Measurements from ENCODE around the gene IL6. TPM values are rescaled to one million over a fixed set of nuclear protein-coding genes. Genes with fewer than 3 reads are reported as not detected.
"Not testable (repeated sequence)": the region's sequence is repeated elsewhere in the genome, so short reads cannot be mapped to it uniquely, and the experiment has no call there.

The IL6 gene
- 1 to 10 TPM in 2 of 4 donors, under 1 TPM in 1, not detected in 1; 0.19 to 4.9 (median 2.2) TPM for polyA plus RNA-seq
- long read RNA-seq, donor 1: 0 reads
- long read RNA-seq, donor 2: 0 reads
- long read RNA-seq, donor 3: 0 reads
- long read RNA-seq, donor 4: 0 reads
- long read RNA-seq, donor 5: 0 reads
- long read RNA-seq, donor 6: 0 reads
- long read RNA-seq, donor 7, partial matches to known transcripts: 0 of 4 reads
- long read RNA-seq, donor 7, other reads (novel, unspliced or antisense): 0 of 4 reads
- long read RNA-seq, donor 8: 0 reads
- long read RNA-seq, donor 9: 0 reads
- long read RNA-seq, donor 10, partial matches to known transcripts: 1,213 of 1,323 reads
- long read RNA-seq, donor 10, other reads (novel, unspliced or antisense): 110 of 1,323 reads

DNA sequence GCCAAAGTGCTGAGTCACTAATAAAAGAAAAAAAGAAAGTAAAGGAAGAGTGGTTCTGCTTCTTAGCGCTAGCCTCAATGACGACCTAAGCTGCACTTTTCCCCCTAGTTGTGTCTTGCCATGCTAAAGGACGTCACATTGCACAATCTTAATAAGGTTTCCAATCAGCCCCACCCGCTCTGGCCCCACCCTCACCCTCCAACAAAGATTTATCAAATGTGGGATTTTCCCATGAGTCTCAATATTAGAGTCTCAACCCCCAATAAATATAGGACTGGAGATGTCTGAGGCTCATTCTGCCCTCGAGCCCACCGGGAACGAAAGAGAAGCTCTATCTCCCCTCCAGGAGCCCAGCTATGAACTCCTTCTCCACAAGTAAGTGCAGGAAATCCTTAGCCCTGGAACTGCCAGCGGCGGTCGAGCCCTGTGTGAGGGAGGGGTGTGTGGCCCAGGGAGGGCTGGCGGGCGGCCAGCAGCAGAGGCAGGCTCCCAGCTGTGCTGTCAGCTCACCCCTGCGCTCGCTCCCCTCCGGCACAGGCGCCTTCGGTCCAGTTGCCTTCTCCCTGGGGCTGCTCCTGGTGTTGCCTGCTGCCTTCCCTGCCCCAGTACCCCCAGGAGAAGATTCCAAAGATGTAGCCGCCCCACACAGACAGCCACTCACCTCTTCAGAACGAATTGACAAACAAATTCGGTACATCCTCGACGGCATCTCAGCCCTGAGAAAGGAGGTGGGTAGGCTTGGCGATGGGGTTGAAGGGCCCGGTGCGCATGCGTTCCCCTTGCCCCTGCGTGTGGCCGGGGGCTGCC, at the start of gene IL6:
Gene IL6 (plus strand): TSS at position 294 of the 807 bp plus-strand sequence. CDS start 63 bp downstream, at position 357.
- peak within 1 kb of the TSS in 1 of 3 donors; percentile 38 for H3K27ac ChIP-seq (ENCODE audit: low read depth in 1 of 3, low read length in 2 of 3)
- H3K36me3 ChIP-seq (ENCODE audit: control insufficient read depth in 3 of 3, insufficient read depth in 2 of 3, low read depth in 1 of 3, low read length in 3 of 3): no peaks in the 10 kb centered on the region
- H3K27me3 ChIP-seq (ENCODE audit: control insufficient read depth in 3 of 3, insufficient read depth in 3 of 3, low read length in 3 of 3): no peaks in the 10 kb centered on the region
- peaks cover 0 to 9% (median 0%) of the 10 kb centered on the region in 3 donors for H3K4me1 ChIP-seq (ENCODE audit: control insufficient read depth in 3 of 3, insufficient read depth in 2 of 3, low read depth in 1 of 3, low read length in 2 of 3)
- no peak within 1 kb of the TSS for H3K4me3 ChIP-seq (ENCODE audit: low read depth in 1 of 3, low read length in 3 of 3)
- WGBS, 3 donors: 30 to 56% (median 44%) methylated on average over 25 to 28 of the region's 28 CpGs
- DNase-seq (peak in 1 of 2 donors; percentile 38), FAIRE-seq (no peak)
- no peaks in the 10 kb centered on the region for H3K9me3 ChIP-seq (ENCODE audit: control insufficient read depth in 2 of 2, insufficient read depth in 1 of 2, low read depth in 1 of 2, low read length in 1 of 2)

DNA sequence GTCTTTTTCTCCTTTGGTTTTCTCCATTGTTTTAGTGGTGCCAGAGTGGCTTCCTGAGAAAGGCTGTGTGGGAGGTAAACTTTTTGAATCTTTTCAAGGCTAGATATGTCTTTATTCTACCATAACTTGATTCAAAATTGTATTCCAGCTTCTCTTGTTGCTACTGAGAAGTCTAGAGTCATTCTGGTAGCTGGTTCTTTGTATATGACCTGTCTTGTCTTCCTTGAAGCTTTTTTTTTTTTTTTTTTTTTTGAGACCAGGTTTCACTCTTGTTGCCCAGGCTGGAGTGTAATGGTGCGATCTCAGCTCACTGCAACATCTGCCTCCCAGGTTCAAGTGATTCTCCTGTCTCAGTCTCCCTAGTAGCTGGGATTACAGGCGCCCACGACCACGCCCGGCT, 49.7 kb upstream of the IL6 start:
- not testable (repeated sequence) for H3K27ac ChIP-seq (ENCODE audit: low read depth in 1 of 3, low read length in 2 of 3); FAIRE-seq

DNA sequence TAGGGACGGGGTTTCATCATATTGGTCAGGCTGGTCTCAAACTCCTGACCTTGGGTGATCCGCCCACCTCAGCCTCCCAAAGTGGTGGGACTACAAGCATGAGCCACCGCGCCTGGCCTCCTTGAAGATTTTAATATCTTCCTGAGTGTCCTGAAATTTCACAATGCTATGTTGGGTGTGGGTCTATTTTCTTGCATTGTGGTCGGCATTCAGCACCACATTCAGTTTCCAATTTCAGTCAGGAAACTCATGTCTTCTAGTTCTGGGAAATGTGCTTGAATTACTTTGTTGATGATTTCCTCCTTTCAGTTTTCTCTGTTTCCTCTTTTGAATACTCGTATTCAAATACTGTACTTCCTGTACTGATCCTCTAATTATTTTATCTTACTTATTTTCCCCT, 49.3 kb upstream of the IL6 start:
- no peak for DNase-seq
- H3K4me3 ChIP-seq (ENCODE audit: low read depth in 1 of 3, low read length in 3 of 3): no peak overlapping the region
- H3K27me3 ChIP-seq (ENCODE audit: control insufficient read depth in 3 of 3, insufficient read depth in 3 of 3, low read length in 3 of 3): no peaks in the 10 kb centered on the region
- no peaks in the 10 kb centered on the region for H3K36me3 ChIP-seq (ENCODE audit: control insufficient read depth in 3 of 3, insufficient read depth in 2 of 3, low read depth in 1 of 3, low read length in 3 of 3)
- H3K9me3 ChIP-seq (ENCODE audit: control insufficient read depth in 2 of 2, insufficient read depth in 1 of 2, low read depth in 1 of 2, low read length in 1 of 2): peaks cover 0 to 2% of the 10 kb centered on the region in 2 donors
- H3K27ac ChIP-seq (ENCODE audit: low read depth in 1 of 3, low read length in 2 of 3): no peak overlapping the region
- peaks cover 0 to 5% (median 0%) of the 10 kb centered on the region in 3 donors for H3K4me1 ChIP-seq (ENCODE audit: control insufficient read depth in 3 of 3, insufficient read depth in 2 of 3, low read depth in 1 of 3, low read length in 2 of 3)
- FAIRE-seq: no peak
- 54 to 65% (median 58%) methylated on average over 6 of the region's 6 CpGs for WGBS, 3 donors

More for the DNA sequence above, 49.7 kb upstream of the IL6 start:
- not testable (repeated sequence) for H3K27me3 ChIP-seq (ENCODE audit: control insufficient read depth in 3 of 3, insufficient read depth in 3 of 3, low read length in 3 of 3); H3K36me3 ChIP-seq (ENCODE audit: control insufficient read depth in 3 of 3, insufficient read depth in 2 of 3, low read depth in 1 of 3, low read length in 3 of 3); H3K9me3 ChIP-seq (ENCODE audit: control insufficient read depth in 2 of 2, insufficient read depth in 1 of 2, low read depth in 1 of 2, low read length in 1 of 2); H3K4me3 ChIP-seq (ENCODE audit: low read depth in 1 of 3, low read length in 3 of 3); DNase-seq; H3K4me1 ChIP-seq (ENCODE audit: control insufficient read depth in 3 of 3, insufficient read depth in 2 of 3, low read depth in 1 of 3, low read length in 2 of 3)
- 81 to 93% (median 81%) methylated on average over 5 of the region's 5 CpGs for WGBS, 3 donors

DNA sequence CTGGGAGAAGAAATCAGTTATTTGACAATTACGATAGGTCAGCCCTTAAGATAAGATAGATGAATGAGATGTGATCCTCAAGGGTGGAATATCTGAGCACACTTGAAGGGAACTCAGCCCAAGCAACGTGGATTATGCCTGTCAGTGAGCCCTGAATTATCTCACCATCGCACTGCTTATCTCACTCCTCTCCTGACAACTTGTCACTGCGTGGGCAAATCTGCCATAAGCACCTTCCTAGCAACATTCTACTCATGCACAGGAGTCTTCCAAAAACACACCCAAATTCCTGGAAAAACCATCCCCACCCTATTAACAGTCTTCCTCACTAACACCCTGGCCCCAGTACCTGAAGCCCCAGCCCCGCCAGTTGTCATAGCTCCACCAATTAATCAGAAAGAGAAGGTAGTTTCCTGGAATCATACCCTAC, 46.5 kb upstream of the IL6 start:
- H3K27me3 ChIP-seq (ENCODE audit: control insufficient read depth in 3 of 3, insufficient read depth in 3 of 3, low read length in 3 of 3): no peaks in the 10 kb centered on the region
- no peak overlapping the region for H3K4me3 ChIP-seq (ENCODE audit: low read depth in 1 of 3, low read length in 3 of 3)
- DNase-seq: no peak
- H3K27ac ChIP-seq (ENCODE audit: low read depth in 1 of 3, low read length in 2 of 3): no peak overlapping the region
- no peak for FAIRE-seq
- H3K36me3 ChIP-seq (ENCODE audit: control insufficient read depth in 3 of 3, insufficient read depth in 2 of 3, low read depth in 1 of 3, low read length in 3 of 3): no peaks in the 10 kb centered on the region
- peaks cover 0 to 4% (median 0%) of the 10 kb centered on the region in 3 donors for H3K4me1 ChIP-seq (ENCODE audit: control insufficient read depth in 3 of 3, insufficient read depth in 2 of 3, low read depth in 1 of 3, low read length in 2 of 3)
- 38 to 68% (median 66%) methylated on average over 5 of the region's 5 CpGs for WGBS, 3 donors
- H3K9me3 ChIP-seq (ENCODE audit: control insufficient read depth in 2 of 2, insufficient read depth in 1 of 2, low read depth in 1 of 2, low read length in 1 of 2): no peaks in the 10 kb centered on the region

DNA sequence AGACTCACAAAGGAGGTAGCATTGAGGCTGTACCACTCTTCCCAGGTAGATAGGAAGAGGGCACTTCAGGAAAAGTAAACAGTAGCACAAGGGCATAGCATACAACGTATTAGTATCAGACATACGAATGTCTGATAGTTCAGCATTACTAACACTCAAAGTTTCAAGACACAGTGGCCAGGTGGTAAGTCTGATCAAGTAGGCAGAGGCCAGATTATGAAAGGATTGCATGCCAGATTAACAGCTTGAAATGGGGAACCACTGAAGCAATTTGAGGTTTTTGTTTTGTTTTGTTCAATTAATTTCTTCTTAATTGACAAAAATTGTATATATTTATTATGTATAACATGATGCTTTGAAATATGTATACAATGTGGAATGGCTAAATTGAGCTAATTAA, 45.7 kb upstream of the IL6 start:
- no peaks in the 10 kb centered on the region for H3K4me1 ChIP-seq (ENCODE audit: control insufficient read depth in 3 of 3, insufficient read depth in 2 of 3, low read depth in 1 of 3, low read length in 2 of 3)
- no peaks in the 10 kb centered on the region for H3K36me3 ChIP-seq (ENCODE audit: control insufficient read depth in 3 of 3, insufficient read depth in 2 of 3, low read depth in 1 of 3, low read length in 3 of 3)
- no peak for FAIRE-seq
- no peaks in the 10 kb centered on the region for H3K27me3 ChIP-seq (ENCODE audit: control insufficient read depth in 3 of 3, insufficient read depth in 3 of 3, low read length in 3 of 3)
- DNase-seq: no peak
- no peak overlapping the region for H3K4me3 ChIP-seq (ENCODE audit: low read depth in 1 of 3, low read length in 3 of 3)
- no peak overlapping the region for H3K27ac ChIP-seq (ENCODE audit: low read depth in 1 of 3, low read length in 2 of 3)
- no peaks in the 10 kb centered on the region for H3K9me3 ChIP-seq (ENCODE audit: control insufficient read depth in 2 of 2, insufficient read depth in 1 of 2, low read depth in 1 of 2, low read length in 1 of 2)
- 30 to 52% (median 51%) methylated on average over 2 of the region's 2 CpGs for WGBS, 3 donors

DNA sequence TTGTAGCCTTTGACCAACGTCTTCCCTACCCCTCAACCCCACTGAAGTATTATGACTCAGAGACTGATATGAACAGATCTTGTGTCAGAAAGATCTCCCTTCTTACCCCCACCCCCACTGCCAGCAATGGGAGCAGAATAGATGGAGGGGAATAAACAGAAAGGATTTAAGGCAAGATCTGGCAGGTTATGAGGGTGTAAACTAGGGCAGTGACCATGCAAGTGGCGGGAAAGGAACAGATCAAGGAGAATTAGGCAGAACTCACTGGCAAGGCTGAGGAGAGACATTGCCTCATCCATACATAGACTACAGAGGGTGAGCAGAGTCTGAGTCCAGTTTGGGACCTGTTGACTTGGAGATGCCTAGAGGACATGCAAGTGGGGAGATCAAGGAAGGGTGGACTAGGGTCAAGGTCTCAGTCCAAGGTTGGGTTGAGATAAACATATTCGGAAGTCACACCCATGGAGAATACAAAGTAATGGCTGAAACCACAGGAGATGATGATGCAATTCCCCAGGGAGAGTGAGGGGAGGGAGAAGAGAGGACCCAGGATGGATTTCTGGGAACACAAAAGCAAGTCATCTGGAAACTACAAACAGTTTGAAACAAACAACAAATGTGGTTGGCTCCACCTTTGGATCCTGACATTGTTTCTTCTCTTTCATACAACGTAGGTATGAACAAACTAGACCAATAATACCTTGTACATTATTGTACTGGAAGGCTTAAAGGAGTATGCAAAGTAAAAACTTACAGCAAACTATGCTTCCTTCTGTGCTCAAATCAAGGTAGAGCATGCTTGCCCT, 44.9 kb upstream of the IL6 start:
- no peaks in the 10 kb centered on the region for H3K36me3 ChIP-seq (ENCODE audit: control insufficient read depth in 3 of 3, insufficient read depth in 2 of 3, low read depth in 1 of 3, low read length in 3 of 3)
- H3K9me3 ChIP-seq (ENCODE audit: control insufficient read depth in 2 of 2, insufficient read depth in 1 of 2, low read depth in 1 of 2, low read length in 1 of 2): no peaks in the 10 kb centered on the region
- DNase-seq: no peak
- H3K27me3 ChIP-seq (ENCODE audit: control insufficient read depth in 3 of 3, insufficient read depth in 3 of 3, low read length in 3 of 3): no peaks in the 10 kb centered on the region
- FAIRE-seq: no peak
- no peak overlapping the region for H3K27ac ChIP-seq (ENCODE audit: low read depth in 1 of 3, low read length in 2 of 3)
- WGBS, 3 donors: 60 to 79% (median 69%) methylated on average over 4 of the region's 4 CpGs
- no peak overlapping the region for H3K4me3 ChIP-seq (ENCODE audit: low read depth in 1 of 3, low read length in 3 of 3)
- H3K4me1 ChIP-seq (ENCODE audit: control insufficient read depth in 3 of 3, insufficient read depth in 2 of 3, low read depth in 1 of 3, low read length in 2 of 3): no peaks in the 10 kb centered on the region

DNA sequence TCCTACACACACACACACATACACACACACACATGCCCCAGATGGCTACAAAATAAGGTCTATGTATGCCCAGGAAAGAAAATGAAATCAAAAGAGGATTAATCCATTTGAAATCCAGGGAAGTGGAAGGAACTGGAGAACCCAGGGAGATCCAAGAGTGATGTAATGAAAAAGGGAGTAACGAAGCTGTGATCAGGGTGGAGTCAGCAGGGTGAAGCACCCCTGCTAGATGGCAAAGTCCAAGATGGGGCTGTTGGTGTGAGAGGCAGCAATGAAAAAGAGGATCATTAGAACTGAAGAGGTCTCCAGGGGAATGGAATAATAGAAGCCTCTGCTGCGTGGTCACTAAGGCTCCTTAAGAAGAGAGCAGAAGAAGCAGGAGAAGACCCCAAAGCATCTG, 43.6 kb upstream of the IL6 start:
- no peaks in the 10 kb centered on the region for H3K9me3 ChIP-seq (ENCODE audit: control insufficient read depth in 2 of 2, insufficient read depth in 1 of 2, low read depth in 1 of 2, low read length in 1 of 2)
- WGBS, 3 donors: 38 to 72% (median 50%) methylated on average over 2 of the region's 2 CpGs
- FAIRE-seq (no peak), DNase-seq (peak; percentile 15 to 62)
- no peaks in the 10 kb centered on the region for H3K36me3 ChIP-seq (ENCODE audit: control insufficient read depth in 3 of 3, insufficient read depth in 2 of 3, low read depth in 1 of 3, low read length in 3 of 3)
- no peak overlapping the region for H3K4me3 ChIP-seq (ENCODE audit: low read depth in 1 of 3, low read length in 3 of 3)
- H3K27ac ChIP-seq (ENCODE audit: low read depth in 1 of 3, low read length in 2 of 3): no peak overlapping the region
- H3K4me1 ChIP-seq (ENCODE audit: control insufficient read depth in 3 of 3, insufficient read depth in 2 of 3, low read depth in 1 of 3, low read length in 2 of 3): no peaks in the 10 kb centered on the region
- no peaks in the 10 kb centered on the region for H3K27me3 ChIP-seq (ENCODE audit: control insufficient read depth in 3 of 3, insufficient read depth in 3 of 3, low read length in 3 of 3)

DNA sequence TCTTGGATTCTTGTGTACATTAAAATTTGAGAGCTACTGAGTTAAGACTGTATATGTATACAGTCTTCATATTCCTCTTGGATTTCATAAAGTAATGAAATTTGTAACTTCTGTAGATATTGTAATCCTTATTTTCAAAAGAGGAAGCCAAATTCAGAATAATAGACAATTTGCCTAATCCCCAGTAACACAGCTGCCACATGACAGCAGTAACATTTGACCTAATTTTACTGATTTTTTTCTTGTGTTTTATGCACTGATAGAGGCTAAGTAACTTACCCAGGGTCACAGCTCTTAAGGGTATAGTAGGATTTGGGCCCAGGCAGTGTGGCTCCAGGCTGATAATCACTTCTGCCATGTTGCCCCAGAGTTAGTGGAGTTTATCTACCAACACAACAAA, 40.4 kb upstream of the IL6 start:
- Histone ChIP-seq H3K27ac (ENCODE audit: low read depth in 1 of 3, low read length in 2 of 3) (no peak overlapping the region), H3K36me3 (ENCODE audit: control insufficient read depth in 3 of 3, insufficient read depth in 2 of 3, low read depth in 1 of 3, low read length in 3 of 3) (no peaks in the 10 kb centered on the region), H3K4me1 (ENCODE audit: control insufficient read depth in 3 of 3, insufficient read depth in 2 of 3, low read depth in 1 of 3, low read length in 2 of 3) (no peaks in the 10 kb centered on the region), H3K4me3 (ENCODE audit: low read depth in 1 of 3, low read length in 3 of 3) (no peak overlapping the region), H3K9me3 (ENCODE audit: control insufficient read depth in 2 of 2, insufficient read depth in 1 of 2, low read depth in 1 of 2, low read length in 1 of 2) (no peaks in the 10 kb centered on the region), H3K27me3 (ENCODE audit: control insufficient read depth in 3 of 3, insufficient read depth in 3 of 3, low read length in 3 of 3) (peaks cover 0 to 3% (median 0%) of the 10 kb centered on the region in 3 donors)
- FAIRE-seq (no peak), DNase-seq (no peak)
